Activated CD4-positive, alpha-beta T cell treated with anti-CD3 and anti-CD28 coated beads for 36 hours (primary cell): ENCODE results near the gene ADPRH. TPM values are rescaled to one million over a fixed set of nuclear protein-coding genes. Genes with fewer than 3 reads are reported as not detected.

Source experiments
- ATAC-seq: fragments of 200-7000 bp; cut with Tn5 transposase; one replicate; pipeline ENCODE4 v1.10.0; 2021; ENCODE audit warnings: mild to moderate bottlenecking, moderate library complexity
- CTCF ChIA-PET: fragments of 350-600 bp; sonication (Branson Sonifier 250); formaldehyde crosslinking; loops from one replicate; lab custom pipeline; 2021; ENCODE audit warnings: antibody characterized with exemption; lab: Charles Lee
- POLR2A ChIA-PET: fragments of 350-600 bp; sonication (Branson Sonifier 250); formaldehyde crosslinking; loops from one replicate; lab custom pipeline; 2021; ENCODE audit warnings: antibody characterized with exemption, inconsistent platforms; lab: Charles Lee
- DNase-seq: peaks from one replicate; pipeline ENCODE4 v3.0.0-alpha.2; 2020
- H3K27ac Mint-ChIP-seq: one replicate; pipeline ENCODE4 v1.8.0; 2021; ENCODE audit warnings: mixed read lengths
- H3K27me3 Mint-ChIP-seq: one replicate; pipeline ENCODE4 v1.8.0; 2021; ENCODE audit warnings: mixed read lengths
- H3K36me3 Mint-ChIP-seq: one replicate; pipeline ENCODE4 v1.8.0; 2021; ENCODE audit warnings: low read depth, mixed read lengths
- H3K4me1 Mint-ChIP-seq: one replicate; pipeline ENCODE4 v1.8.0; 2021; ENCODE audit warnings: mixed read lengths
- H3K4me3 Mint-ChIP-seq: one replicate; pipeline ENCODE4 v1.8.0; 2021; ENCODE audit warnings: mild to moderate bottlenecking, moderate library complexity, mixed read lengths
- H3K9me3 Mint-ChIP-seq: one replicate; pipeline ENCODE4 v1.8.0; 2021; ENCODE audit warnings: low read depth, mixed read lengths
- intact Hi-C, 2 experiments: fragments of 100-400 bp; cut with DNase I in 1 of 2; cut with micrococcal nuclease in 1 of 2; formaldehyde crosslinking; loops; one replicate each; pipeline versions ENCODE4 v1.14.2 to v1.15.1; 2022 to 2024; cut with DNase I, micrococcal nuclease
- total RNA-seq, 2 experiments: library from RNA; stranded (reverse); gene quantifications; one replicate each; pipeline ENCODE4 v1.2.3, GENCODE V29; 2021

Gene ADPRH
- total RNA-seq, 2 experiments from 2014 or later: 2.5 to 3.5 TPM

DNA sequence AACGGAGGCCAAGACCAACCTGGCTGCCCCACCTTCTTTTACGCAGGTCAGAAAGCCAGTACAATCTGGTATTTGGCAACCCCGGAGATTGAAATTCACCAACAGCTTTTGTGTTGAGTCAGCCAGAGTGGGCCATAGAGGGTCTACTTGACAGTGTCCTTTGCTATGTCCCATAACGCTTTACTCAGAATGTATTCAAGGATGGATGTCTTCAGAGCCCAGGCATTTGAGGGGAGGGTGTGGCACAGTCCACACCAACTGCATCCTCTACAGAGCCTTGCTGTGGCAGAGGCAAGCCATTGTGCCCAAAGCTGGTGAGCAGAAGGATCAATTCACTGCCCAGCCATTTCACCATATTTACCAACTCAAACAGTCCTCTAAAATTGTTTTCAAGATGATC is 36.8 kb downstream of the ADPRH start:
- Mint-ChIP-seq H3K36me3 (no peaks in the 10 kb centered on the region), H3K4me1 (no peaks in the 10 kb centered on the region), H3K9me3 (no peaks in the 10 kb centered on the region), H3K4me3 (no peak overlapping the region), H3K27ac (no peak overlapping the region), H3K27me3 (peaks cover 2% of the 10 kb centered on the region)
- POLR2A ChIA-PET: no interaction called here
- no peak for ATAC-seq
- DNase-seq: no peak
- intact Hi-C loops: no loop called here
- CTCF ChIA-PET: no interaction called here

- Mint-ChIP-seq H3K27me3 (peaks cover 2% of the 10 kb centered on the region), H3K4me3 (no peak overlapping the region), H3K27ac (no peak overlapping the region), H3K9me3 (no peaks in the 10 kb centered on the region), H3K4me1 (no peaks in the 10 kb centered on the region), H3K36me3 (no peaks in the 10 kb centered on the region)
- CTCF ChIA-PET: no interaction called here
- DNase-seq: no peak
- intact Hi-C loops: no loop called here
- POLR2A ChIA-PET: no interaction called here
- ATAC-seq: no peak
Observed at GRCh38 chr3:119619094-119619493, 39.8 kb downstream of the ADPRH start.

DNA sequence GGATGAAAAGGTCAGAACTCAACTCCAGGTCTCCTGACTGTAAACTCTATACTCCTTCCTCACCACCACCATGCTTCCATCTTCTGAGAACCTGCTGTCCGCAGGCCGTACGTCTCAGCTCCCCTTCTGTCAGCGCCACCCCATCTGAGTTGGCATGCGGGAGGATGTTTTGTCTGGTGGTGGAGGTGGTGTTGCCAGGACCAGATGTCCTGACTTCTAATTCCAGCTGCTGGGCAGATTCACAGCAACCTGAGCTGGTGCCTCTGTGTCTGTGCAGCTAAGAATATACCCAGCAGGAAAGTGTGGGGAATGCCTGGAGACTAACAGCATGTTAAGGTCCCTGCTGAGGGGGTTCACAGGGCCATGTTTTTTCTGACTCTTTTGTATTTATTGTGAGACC is 41.6 kb downstream of the ADPRH start:
- no peak for DNase-seq
- CTCF ChIA-PET: interaction anchor here (0.9 kb wide), 1 partner anchor 16 kb away, joined by 3 read pairs; no protein-coding TSS in a partner anchor
- Mint-ChIP-seq H3K9me3 (no peaks in the 10 kb centered on the region), H3K4me3 (no peak overlapping the region), H3K36me3 (no peaks in the 10 kb centered on the region), H3K27ac (no peak overlapping the region), H3K4me1 (no peaks in the 10 kb centered on the region), H3K27me3 (peaks cover 8% of the 10 kb centered on the region)
- no peak for ATAC-seq
- intact Hi-C loops: no loop called here
- POLR2A ChIA-PET: no interaction called here

DNA sequence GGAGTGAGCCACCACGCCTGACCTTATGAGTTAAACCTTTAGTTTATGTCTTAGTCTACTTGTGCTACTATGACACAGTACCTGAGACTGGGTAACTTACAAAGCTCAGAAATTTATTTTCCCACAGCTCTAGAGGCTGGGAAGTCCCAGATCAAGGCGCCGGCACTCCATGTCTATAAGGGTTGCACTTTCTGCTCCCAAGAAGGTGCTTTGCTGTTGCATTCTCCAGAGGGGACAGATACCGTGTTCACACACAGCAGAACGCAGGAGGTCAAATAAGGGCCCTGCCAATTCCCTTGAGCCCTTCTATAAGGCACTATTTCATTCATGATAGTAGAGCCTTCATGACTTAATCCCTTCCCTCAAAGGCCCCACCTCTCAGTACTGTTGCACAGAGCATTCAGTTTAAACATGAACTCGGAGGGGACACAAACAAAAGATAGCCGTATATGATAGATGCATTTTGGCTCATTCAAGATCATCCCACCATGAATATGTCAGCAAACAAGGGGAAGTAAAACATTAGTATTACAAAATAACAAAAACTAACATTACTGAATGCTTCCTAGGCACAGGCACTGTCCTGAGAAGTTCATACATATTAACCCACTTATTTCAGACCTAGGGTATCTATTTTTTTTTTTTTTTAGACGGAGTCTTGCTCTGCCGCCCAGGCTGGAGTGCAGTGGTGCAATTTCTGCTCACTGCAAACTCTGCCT is 44.9 kb downstream of the ADPRH start:
- Mint-ChIP-seq H3K27ac (no peak overlapping the region), H3K27me3 (peaks cover 27% of the 10 kb centered on the region), H3K4me1 (peaks cover 11% of the 10 kb centered on the region), H3K4me3 (no peak overlapping the region), H3K9me3 (no peaks in the 10 kb centered on the region), H3K36me3 (no peaks in the 10 kb centered on the region)
- no peak for DNase-seq
- CTCF ChIA-PET: interaction anchor here (0.7 kb wide), 1 partner anchor 251 kb away, joined by 3 read pairs; no protein-coding TSS in a partner anchor
- POLR2A ChIA-PET: no interaction called here
- intact Hi-C loops: no loop called here
- ATAC-seq: no peak

DNA sequence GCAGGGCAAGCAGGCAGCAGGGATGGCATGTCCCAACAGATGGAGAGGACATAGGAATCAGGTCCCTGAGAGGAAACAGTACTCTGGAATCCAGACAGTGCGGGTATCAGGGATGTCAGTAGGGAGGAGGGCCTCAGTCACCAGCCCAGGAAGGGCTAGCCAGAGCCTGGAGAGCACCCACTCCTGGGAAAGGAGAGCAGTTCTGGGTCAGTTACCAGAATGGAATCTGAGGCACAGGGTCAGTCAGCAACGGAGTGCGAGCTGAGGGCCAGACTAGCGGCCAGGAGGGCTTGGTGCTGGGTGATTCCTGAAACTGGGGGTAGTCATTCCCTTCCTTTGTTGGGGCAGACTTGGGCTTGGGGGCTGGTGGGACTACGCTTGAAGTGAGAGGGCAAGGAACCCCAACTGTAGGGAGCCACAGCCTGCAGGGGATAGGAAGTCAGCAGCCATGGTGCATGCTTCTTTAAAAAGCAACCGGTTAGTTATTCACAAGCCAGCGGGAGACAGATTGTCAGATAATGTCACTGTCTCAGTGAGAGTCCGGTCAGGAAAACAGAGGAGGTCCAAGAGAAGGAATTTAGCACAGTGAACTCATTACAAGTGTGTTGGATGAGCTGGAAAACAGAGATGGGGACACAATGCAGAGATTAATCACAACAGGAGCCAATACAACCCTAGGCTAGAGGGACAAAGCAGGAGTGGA is 46.3 kb downstream of the ADPRH start:
- Mint-ChIP-seq H3K4me3 (no peak overlapping the region), H3K9me3 (no peaks in the 10 kb centered on the region), H3K4me1 (peaks cover 12% of the 10 kb centered on the region), H3K27me3 (peaks cover 27% of the 10 kb centered on the region), H3K27ac (no peak overlapping the region), H3K36me3 (no peaks in the 10 kb centered on the region)
- intact Hi-C loops: no loop called here
- ChIA-PET POLR2A (no interaction called here), CTCF (interaction anchor here (0.7 kb wide), 1 partner anchor 132 kb away, joined by 3 read pairs; no protein-coding TSS in a partner anchor)
- DNase-seq (no peak), ATAC-seq (no peak)

- peaks cover 27% of the 10 kb centered on the region for H3K27me3 Mint-ChIP-seq
- intact Hi-C loops: no loop called here
- H3K4me3 Mint-ChIP-seq: no peak overlapping the region
- H3K4me1 Mint-ChIP-seq: peaks cover 16% of the 10 kb centered on the region
- no peak for ATAC-seq
- CTCF ChIA-PET: interaction anchor here (0.7 to 1.0 kb wide), 3 partner anchors 33 to 133 kb away, joined by 3 read pairs; no protein-coding TSS in a partner anchor
- DNase-seq: no peak
- H3K9me3 Mint-ChIP-seq: no peaks in the 10 kb centered on the region
- no peaks in the 10 kb centered on the region for H3K36me3 Mint-ChIP-seq
- POLR2A ChIA-PET: no interaction called here
- no peak overlapping the region for H3K27ac Mint-ChIP-seq
Observed at GRCh38 chr3:119626196-119626595, 46.9 kb downstream of the ADPRH start.

DNA sequence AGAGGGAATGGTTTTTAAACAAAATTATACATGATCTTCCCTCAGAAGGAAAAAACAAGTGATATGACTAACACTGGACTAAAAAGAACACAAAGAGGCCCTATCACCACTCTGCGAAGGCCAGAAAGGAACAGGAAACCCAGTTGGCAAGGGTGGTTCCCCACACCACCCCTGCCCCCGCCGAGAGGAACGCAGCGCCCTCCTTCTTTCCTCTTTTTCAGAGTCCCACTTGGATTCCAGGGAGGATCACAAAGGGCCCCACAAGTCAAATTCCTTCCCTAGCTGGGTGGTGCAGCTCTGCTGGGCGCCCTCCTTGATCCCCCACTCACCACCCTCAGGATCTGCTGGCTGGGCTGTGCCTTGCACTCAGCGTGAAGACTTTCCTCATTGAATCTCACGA is 48.2 kb downstream of the ADPRH start:
- Mint-ChIP-seq H3K9me3 (no peaks in the 10 kb centered on the region), H3K4me1 (peaks cover 16% of the 10 kb centered on the region), H3K27me3 (peaks cover 27% of the 10 kb centered on the region), H3K36me3 (no peaks in the 10 kb centered on the region), H3K27ac (no peak overlapping the region), H3K4me3 (no peak overlapping the region)
- ChIA-PET CTCF (interaction anchor here (1.0 kb wide), 1 partner anchor 45 kb away, joined by 3 read pairs; no protein-coding TSS in a partner anchor), POLR2A (no interaction called here)
- no peak for DNase-seq
- ATAC-seq: no peak
- intact Hi-C loops: no loop called here

DNA sequence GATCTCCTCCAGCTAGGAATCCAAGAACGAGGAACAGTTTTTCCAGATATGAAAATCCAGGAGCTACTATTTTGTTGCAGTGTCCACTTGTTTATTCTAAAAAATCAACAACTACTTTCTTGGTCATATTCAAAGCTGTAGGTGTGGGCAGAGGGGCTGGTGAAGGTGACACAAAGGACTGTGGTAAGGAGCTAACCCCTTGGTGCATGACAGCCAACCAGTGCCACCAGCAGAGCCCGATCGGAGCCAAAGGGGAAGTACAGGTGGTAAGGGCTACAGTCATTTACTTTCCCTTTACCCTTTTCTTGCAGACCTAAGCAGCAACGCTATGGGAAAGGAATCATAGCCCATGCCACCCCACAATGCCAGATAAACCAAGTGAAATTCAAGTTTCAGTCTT is 49.1 kb downstream of the ADPRH start:
- Mint-ChIP-seq H3K27me3 (peaks cover 27% of the 10 kb centered on the region), H3K27ac (no peak overlapping the region), H3K4me3 (no peak overlapping the region), H3K9me3 (no peaks in the 10 kb centered on the region), H3K36me3 (no peaks in the 10 kb centered on the region), H3K4me1 (peaks cover 16% of the 10 kb centered on the region)
- POLR2A ChIA-PET: no interaction called here
- DNase-seq: peak; percentile 62
- intact Hi-C loops: no loop called here
- CTCF ChIA-PET: no interaction called here
- ATAC-seq: peak; percentile 83

DNA sequence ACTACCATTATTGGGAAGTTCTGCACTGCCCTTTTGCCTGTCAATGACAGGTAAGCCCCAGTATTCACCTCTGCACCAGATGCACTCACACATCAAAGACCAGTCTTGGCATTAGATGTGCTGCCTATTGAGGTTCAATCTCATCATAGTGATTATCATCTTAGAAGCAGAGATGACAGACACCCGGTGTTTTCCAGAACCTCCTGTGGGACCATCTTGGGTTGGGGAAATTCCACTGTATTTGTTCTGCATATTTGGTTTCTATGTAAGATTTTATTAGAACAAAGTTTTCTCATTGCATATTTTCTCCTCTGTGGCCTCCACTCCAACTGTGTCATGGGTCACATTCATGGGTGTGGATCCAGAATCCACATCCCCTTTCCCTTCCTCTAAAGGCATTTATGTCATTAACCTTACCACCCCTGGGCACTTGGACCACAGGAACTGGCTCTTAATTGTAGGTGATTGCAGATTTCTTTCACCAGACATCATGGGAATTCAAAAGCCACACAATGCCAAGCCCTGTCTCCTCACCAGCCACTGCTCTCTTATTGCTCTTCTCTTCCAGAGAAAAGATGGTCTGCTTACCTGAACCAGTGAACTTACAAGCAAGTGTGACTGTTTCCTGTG is 49.6 kb downstream of the ADPRH start:
- ChIA-PET POLR2A (no interaction called here), CTCF (no interaction called here)
- no peaks in the 10 kb centered on the region for H3K36me3 Mint-ChIP-seq
- intact Hi-C loops: no loop called here
- peak; percentile 28 for ATAC-seq
- H3K9me3 Mint-ChIP-seq: no peaks in the 10 kb centered on the region
- no peak overlapping the region for H3K27ac Mint-ChIP-seq
- no peak overlapping the region for H3K4me3 Mint-ChIP-seq
- peaks cover 27% of the 10 kb centered on the region for H3K27me3 Mint-ChIP-seq
- DNase-seq: no peak
- peaks cover 16% of the 10 kb centered on the region for H3K4me1 Mint-ChIP-seq

- no peak for DNase-seq
- peaks cover 24% of the 10 kb centered on the region for H3K27me3 Mint-ChIP-seq
- no peak for ATAC-seq
- CTCF ChIA-PET: no interaction called here
- H3K27ac Mint-ChIP-seq: no peak overlapping the region
- POLR2A ChIA-PET: no interaction called here
- H3K9me3 Mint-ChIP-seq: no peaks in the 10 kb centered on the region
- H3K4me3 Mint-ChIP-seq: no peak overlapping the region
- intact Hi-C loops: no loop called here
- H3K4me1 Mint-ChIP-seq: peaks cover 16% of the 10 kb centered on the region
- no peaks in the 10 kb centered on the region for H3K36me3 Mint-ChIP-seq
Observed at GRCh38 chr3:119630128-119630879, 51.0 kb downstream of the ADPRH start.

DNA sequence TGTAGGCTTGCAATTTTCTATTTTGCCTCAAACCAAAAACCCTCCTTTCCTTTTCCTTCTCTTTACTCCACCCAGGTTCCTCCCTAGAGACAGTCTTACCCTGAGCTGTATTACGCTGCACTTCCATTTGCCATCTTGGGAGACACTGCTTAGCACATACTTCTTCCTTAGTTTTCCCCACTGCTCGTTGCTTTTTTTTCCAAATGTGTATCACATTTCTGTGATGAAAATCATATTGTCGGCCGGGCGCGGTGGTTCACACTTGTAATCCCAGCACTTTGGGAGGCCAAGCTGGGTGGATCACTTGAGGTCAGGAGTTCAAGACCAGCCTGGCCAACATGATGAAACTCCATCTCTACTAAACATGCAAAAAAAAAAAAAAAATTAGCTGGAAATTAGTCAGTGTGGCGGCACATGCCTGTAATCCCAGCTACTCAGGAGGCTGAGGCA is 51.6 kb downstream of the ADPRH start:
- Mint-ChIP-seq H3K9me3 (no peaks in the 10 kb centered on the region), H3K27ac (peak overlapping the region; percentile 11), H3K36me3 (no peaks in the 10 kb centered on the region), H3K4me1 (peaks cover 16% of the 10 kb centered on the region), H3K27me3 (peaks cover 21% of the 10 kb centered on the region), H3K4me3 (no peak overlapping the region)
- no peak for ATAC-seq
- ChIA-PET CTCF (no interaction called here), POLR2A (no interaction called here)
- no peak for DNase-seq
- intact Hi-C loops: no loop called here
